Measurements from ENCODE around the gene KLF7.

Gene KLF7

DNA sequence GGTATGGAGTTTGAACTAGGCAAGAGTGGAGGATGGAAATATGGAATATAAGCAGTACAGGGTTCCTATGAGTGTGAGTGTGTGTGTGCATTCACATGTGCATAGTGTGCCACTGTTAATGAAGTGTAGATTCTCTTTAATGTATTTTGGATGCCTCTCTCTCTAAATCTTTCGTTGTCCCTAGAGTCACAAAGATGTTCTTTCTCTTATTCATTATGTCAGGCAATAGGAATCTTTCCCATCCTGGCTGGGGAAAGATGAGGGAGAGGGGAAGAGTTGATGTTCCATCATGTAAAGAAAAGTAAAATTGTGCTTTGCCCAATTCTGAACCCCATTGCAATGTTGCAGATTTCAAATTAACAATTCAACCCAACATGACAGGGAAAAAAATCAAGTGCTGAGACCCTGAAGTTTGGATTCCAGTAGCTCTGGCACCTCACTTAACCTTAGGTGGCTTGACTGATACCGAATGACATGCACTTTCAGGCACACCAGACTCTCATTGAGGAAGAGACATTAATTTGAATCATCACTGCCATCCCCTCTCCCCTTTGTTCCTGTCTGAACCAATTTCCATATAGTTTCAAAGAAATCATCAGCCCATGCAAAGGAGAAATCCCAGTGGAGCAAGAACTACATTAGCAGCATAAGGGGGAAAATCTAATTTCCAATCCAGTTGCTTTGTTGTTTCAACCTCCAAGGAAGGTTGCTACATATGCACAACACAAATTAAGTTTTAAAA lies 28.0 kb downstream of the KLF7 start:
- in situ Hi-C loops (cut with HindIII; ENCODE audit: low pct_ligation_motif_present, low sequenced_read_pairs): no loop called here
- TF ChIP-seq, protein P1, sequence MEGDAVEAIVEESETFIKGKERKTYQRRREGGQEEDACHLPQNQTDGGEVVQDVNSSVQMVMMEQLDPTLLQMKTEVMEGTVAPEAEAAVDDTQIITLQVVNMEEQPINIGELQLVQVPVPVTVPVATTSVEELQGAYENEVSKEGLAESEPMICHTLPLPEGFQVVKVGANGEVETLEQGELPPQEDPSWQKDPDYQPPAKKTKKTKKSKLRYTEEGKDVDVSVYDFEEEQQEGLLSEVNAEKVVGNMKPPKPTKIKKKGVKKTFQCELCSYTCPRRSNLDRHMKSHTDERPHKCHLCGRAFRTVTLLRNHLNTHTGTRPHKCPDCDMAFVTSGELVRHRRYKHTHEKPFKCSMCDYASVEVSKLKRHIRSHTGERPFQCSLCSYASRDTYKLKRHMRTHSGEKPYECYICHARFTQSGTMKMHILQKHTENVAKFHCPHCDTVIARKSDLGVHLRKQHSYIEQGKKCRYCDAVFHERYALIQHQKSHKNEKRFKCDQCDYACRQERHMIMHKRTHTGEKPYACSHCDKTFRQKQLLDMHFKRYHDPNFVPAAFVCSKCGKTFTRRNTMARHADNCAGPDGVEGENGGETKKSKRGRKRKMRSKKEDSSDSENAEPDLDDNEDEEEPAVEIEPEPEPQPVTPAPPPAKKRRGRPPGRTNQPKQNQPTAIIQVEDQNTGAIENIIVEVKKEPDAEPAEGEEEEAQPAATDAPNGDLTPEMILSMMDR (IDR thresholded peaks at IDR 0.05; ENCODE audit: low read depth, low read length, missing control alignments): no peak
- DNase-seq: no peak
- H3K27ac ChIP-seq: no peak overlapping the region
- H3K36me3 ChIP-seq (replicated peaks): peaks cover 24% of the 10 kb centered on the region
- H3K27me3 ChIP-seq (replicated peaks): no peaks in the 10 kb centered on the region
- H3K4me3 ChIP-seq (ENCODE audit: low read depth, low read length): no peak overlapping the region

- Histone ChIP-seq H3K36me3 (replicated peaks) (peaks cover 21% of the 10 kb centered on the region), H3K27me3 (replicated peaks) (no peaks in the 10 kb centered on the region), H3K27ac (no peak overlapping the region), H3K4me3 (ENCODE audit: low read depth, low read length) (no peak overlapping the region)
- TF ChIP-seq, protein P1 (IDR thresholded peaks at IDR 0.05; ENCODE audit: low read depth, low read length, missing control alignments): no peak
- in situ Hi-C loops (cut with HindIII; ENCODE audit: low pct_ligation_motif_present, low sequenced_read_pairs): no loop called here
- no peak for DNase-seq
Observed at GRCh38 chr2:207136874-207137273, 28.9 kb downstream of the KLF7 start.

GRCh38 chr2:207135801-207136457 lies 29.8 kb downstream of the KLF7 start:
- TF ChIP-seq, protein P1 (IDR thresholded peaks at IDR 0.05; ENCODE audit: low read depth, low read length, missing control alignments): no peak
- Histone ChIP-seq H3K36me3 (replicated peaks) (peaks cover 15% of the 10 kb centered on the region), H3K27me3 (replicated peaks) (no peaks in the 10 kb centered on the region), H3K27ac (peak overlapping the region; percentile 3), H3K4me3 (ENCODE audit: low read depth, low read length) (no peak overlapping the region)
- in situ Hi-C loops (cut with HindIII; ENCODE audit: low pct_ligation_motif_present, low sequenced_read_pairs): no loop called here
- DNase-seq: no peak

- TF ChIP-seq, protein P1 (IDR thresholded peaks at IDR 0.05; ENCODE audit: low read depth, low read length, missing control alignments): no peak
- in situ Hi-C loops (cut with HindIII; ENCODE audit: low pct_ligation_motif_present, low sequenced_read_pairs): no loop called here
- Histone ChIP-seq H3K36me3 (replicated peaks) (peaks cover 16% of the 10 kb centered on the region), H3K27me3 (replicated peaks) (no peaks in the 10 kb centered on the region), H3K4me3 (ENCODE audit: low read depth, low read length) (no peak overlapping the region), H3K27ac (peak overlapping the region; percentile 57)
- no peak for DNase-seq
Observed at GRCh38 chr2:207135340-207135739, 30.4 kb downstream of the KLF7 start.

GRCh38 chr2:207133820-207134519 lies 31.8 kb downstream of the KLF7 start:
- DNase-seq: peak; percentile 73
- Histone ChIP-seq H3K36me3 (replicated peaks) (peaks cover 15% of the 10 kb centered on the region), H3K4me3 (ENCODE audit: low read depth, low read length) (no peak overlapping the region), H3K27ac (peak overlapping the region; percentile 57), H3K27me3 (replicated peaks) (no peaks in the 10 kb centered on the region)
- TF ChIP-seq, protein P1 (IDR thresholded peaks at IDR 0.05; ENCODE audit: low read depth, low read length, missing control alignments): no peak
- in situ Hi-C loops (cut with HindIII; ENCODE audit: low pct_ligation_motif_present, low sequenced_read_pairs): no loop called here

Measured in brain microvascular endothelial cell (primary cell).